DMS114 treated with DMSO at 0.1 percent for 48 hours (cell line): ENCODE results near the gene TMEM59.
"Not testable (repeated sequence)": the region's sequence is repeated elsewhere in the genome, so short reads cannot be mapped to it uniquely, and the experiment has no call there.

Experiments used
- DNase-seq: peaks from one replicate; lab custom pipeline; 2025; ENCODE audit not compliant: unreplicated experiment; lab: John Stamatoyannopoulos, UW

Gene TMEM59

DNA sequence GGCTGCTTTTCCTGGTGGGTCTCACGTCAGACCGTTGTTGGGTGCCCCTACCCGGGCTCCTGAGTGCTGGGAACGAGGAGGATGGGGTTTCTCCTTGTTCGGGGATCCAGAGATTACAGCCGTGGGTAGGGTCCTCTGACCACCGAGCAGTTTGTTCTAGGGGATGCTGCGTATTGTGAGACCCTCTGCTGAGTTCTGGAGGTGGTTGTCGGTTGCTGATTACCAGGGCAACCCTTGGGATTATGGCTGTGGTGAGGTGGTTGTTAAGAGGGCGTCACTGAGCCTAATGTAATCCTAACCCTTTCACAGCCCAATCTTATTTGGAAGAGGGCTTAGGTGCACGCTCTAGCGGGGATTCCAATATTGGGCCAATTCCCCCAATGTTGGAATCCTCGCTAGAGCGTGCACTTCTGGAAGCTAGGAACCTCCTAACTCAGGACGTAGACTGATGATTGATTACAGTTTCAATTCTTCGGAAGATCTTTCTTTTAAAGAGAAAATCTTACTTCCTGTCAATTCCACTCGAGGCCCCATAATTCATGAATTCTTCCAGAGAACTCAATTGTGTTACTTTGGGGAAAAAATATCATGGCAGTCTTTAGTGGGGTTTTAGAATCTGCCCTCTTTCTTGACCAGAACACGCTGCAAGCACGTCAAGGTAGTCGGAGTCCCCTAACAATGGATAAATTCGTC is 887 bp upstream of the TMEM59 start:
- no peak for DNase-seq

DNA sequence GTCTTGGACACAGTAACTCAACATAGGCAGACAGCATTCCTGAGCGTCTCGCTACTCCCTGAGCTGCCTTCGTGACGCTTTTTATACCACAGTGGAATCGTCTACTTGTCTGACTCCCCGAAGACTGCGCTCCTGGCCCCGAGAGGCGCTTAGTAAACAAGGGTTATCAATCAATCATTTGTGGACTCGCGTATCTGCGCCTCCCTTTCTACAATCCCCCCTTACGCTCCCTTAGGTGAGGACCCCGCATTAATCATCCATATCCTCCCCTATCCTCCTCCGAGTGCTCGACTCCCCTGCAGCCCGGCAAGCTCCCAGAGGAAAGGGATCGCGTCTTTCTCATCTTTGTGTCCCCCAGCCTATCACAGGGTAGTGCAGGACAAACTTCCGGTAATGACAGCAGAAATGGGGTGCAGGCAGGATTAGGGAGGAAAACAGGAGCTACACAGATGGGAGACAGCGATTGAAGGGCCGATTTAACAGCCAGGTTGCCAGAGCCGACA is 522 bp downstream of the TMEM59 start:
- DNase-seq = peak; percentile 27

- DNase-seq = no peak
Measured at GRCh38 chr1:54051933-54052430, 1.0 kb downstream of the TMEM59 start.

DNA sequence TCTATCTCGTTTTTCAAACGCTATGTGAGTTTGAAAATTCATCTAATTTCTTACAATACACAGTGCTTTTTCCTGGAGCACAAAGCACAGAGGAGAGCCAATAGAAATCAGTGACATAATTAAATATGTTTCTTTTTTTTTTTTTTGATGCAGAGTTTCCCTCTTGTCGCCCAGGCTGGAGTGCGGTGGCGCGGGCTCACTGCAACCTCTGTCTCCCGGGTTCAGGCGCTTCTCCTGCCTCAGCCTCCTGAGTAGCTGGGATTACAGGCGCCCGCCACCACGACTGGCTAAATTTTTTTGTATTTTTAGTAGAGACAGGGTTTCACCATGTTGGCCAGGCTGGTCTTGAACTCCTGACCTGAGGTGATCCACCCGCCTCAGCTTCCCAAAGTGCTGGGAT is 2.6 kb downstream of the TMEM59 start:
- not testable (repeated sequence) for DNase-seq

GRCh38 chr1:54047384-54048305 is 5.4 kb downstream of the TMEM59 start:
- no peak for DNase-seq

- DNase-seq = no peak
Measured at GRCh38 chr1:54046671-54047383, 6.2 kb downstream of the TMEM59 start.

GRCh38 chr1:54045496-54045895 is 7.5 kb downstream of the TMEM59 start:
- DNase-seq = no peak

GRCh38 chr1:54041806-54042205 is 11.2 kb downstream of the TMEM59 start:
- DNase-seq = no peak

GRCh38 chr1:54037476-54037875 is 15.5 kb downstream of the TMEM59 start:
- DNase-seq = no peak

DNA sequence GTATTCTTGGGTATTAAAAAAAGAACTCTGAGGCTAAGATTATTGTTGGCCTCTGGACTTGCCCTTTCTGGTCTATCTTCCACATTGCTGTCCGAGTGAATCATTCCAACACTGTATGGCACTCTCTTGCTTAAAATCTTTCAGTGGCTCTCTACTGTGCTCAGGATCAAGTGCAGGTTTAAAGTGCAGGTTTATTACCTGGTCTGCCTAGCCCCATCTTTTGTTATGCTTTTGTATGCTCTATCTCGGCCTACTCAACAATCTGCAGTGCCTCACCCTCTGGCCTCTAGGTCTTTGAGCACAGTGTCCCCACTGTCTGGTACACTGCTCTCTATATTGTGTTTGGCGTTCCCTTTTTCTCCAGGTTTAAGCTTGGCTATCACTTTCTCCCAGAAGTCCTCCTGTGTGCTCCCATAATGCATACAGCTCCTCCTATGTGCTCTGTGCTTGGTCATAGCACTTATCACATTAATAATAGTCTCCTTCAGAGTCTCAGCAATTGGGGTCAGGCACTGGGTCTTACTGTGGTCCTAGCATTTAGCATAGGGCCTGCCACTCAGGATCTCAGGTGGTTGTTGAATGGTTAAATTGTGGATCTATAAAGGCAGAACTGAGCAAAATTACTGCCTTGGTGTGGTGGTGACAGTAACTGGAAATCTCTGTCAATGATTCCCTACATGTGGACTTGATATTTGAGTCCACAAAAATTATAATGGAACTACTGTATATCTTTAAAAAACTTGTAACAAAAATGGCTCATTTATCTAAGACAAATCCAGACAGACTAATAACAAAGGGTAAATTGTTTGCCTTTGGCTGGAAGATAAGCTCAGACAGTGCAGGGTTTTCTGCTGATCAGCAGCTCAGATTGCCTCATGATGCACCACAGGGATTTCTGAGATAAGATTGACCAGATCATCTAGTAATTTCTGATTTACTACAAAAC is 24.4 kb downstream of the TMEM59 start:
- DNase-seq = no peak

DNA sequence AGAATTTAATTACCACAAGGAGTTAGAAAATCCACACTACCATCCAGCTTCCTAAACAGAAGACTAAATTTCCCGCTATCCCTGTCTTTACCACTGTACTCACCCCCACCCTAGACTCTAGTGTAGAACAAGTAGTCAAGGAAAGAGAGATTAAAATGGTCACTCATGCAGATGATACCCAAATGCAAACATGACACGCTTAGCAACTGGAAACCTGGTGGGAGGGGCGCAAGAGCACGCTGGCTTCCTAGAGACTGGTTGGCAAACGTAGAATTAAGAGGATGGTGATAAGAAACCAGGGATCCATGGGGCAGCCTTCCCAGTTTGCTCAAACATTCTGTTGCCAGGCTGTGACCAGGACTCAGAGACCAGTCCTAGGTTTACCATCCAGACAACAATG is 25.2 kb downstream of the TMEM59 start:
- DNase-seq = no peak

GRCh38 chr1:54024811-54025210 is 28.2 kb downstream of the TMEM59 start:
- DNase-seq = not testable (repeated sequence)

GRCh38 chr1:54024358-54024757 is 28.6 kb downstream of the TMEM59 start:
- DNase-seq = no peak

DNA sequence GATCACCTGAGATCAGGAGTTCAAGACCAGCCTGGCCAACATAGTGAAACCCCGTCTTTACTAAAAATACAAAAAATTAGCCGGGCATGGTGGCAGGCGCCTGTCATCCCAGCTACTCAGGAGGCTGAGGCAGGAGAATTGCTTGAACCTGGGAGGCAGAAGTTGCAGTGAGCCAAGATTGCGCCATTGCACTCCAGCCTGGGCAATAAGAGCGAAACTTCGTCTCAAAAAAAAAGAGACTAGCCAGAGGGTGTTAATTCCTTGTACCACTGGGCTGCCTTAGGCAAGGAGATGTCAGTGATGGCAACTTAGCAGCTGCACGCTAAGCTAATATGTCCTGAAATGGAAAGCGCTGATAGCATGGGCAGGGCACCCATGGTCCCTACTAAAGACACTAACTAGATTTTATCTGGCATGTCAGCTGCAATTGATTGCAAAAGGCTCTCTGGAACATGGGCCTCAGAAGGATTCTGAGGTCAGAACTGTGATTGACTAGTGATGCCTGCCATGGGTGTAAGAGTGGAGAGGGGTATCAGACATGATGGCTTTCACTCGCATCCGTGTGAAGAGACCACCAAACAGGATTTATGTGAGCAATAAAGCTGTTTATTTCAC is 33.3 kb downstream of the TMEM59 start:
- not testable (repeated sequence) for DNase-seq

- no peak for DNase-seq
Measured at GRCh38 chr1:54018635-54019034, 34.4 kb downstream of the TMEM59 start.

GRCh38 chr1:54017979-54018378 is 35.0 kb downstream of the TMEM59 start, which contains the start of gene LDLRAD1:
Gene LDLRAD1, minus strand, starts transcription at chr1:54018186. Its CDS starts 74 bp downstream, at chr1:54018112.
- DNase-seq = no peak

DNA sequence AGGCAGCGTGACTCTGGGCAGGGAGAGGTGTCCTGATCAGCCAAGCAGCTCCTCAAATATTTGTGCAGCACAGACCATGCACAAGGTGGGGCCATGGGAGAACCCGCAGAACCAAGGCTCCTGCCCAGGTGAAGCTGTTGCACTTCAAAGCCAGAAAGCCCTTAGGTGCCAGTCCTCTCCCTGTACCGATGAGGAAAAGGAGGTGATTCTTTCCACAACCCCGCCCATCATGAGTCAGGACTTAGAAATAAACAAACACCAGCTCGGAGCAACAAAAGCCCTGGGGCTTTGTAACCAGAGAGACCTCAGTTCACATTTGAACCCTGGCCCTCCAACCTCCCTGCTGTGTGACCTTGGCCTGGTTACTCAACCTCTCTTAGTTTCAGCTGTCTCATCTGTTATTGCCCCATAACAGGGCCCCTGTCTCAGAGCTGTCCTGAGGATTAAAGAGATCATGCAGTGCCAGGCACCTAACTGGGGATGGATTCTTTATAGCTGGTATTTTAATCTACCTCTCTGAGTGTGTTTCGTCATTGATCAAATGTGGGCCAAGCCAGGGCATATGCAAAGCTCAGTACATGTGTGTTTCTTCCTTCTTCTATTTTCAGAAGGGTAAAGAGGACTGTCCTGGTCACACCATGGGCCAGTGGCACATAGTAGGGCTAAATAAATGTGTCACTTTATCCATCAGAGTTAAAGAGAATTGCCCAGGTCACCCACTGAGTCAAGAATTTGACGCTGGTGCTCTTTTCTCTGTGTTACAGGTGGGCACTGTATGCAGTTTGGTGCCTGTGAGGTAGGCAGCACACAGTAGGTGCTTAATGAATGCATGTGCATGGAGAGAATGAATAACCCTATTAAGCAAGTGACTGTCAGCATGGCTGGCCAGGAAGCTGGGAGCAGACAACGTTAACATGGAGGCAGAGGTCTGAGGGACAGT is 36.4 kb downstream of the TMEM59 start:
- no peak for DNase-seq

GRCh38 chr1:54014009-54014629 is 38.9 kb downstream of the TMEM59 start:
- DNase-seq = no peak
